Measurements from ENCODE around the gene NLRX1.
"Not testable (repeated sequence)": the region's sequence is repeated elsewhere in the genome, so short reads cannot be mapped to it uniquely, and the experiment has no call there.

Gene NLRX1

DNA sequence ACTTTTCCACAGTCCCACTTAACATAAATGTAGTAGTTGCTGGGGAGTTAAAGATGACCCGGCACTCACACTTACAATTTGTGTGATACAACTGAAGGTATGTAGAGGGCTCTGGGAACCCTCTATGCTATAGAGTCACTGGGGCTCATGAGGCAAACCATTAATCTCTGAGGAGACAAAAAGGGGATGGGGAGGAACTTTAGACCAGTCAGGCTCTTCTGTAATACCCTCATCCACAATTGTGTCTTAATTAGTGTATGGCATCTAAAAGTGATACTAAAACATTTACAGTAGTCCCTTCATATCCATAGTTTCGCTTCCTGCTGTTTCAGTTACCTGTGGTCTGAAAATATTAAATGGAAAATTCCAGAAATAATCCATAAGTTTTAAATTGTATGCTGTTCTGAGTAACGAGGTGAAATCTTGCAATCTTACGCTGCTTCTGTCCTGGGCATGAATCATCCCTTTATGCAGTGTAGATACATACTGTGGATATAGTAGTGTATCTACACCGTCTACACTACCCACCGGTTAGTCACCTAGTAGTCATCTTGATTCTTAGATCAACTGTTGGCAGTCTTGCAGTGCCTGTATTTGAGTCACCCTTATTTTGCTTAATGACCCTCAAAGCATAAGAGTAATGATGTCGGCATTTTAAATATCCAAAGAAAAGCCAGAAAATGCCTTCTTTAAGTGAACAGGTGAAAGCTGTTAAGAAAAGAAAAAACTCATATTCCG is 49.8 kb downstream of the NLRX1 start:
- no peak for DNase-seq

DNA sequence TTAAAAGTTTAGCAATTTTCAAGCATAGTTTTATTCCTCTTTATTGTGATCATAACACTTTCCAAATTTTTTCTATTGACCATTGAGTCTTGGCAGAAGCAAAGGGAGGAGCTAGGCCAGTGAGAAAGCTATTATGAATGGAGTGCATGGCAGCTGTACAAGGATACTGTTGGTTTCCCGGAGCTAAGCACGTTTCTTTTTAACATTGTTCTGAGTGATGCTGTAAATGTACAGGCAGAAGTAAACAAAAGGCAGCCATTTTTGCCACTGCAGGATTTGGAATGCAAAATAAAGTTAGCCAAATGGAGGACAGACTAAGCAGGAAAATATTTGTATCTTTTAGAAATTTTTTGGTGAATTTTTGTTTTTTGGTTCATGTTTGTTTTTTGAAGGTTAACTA is 53.8 kb downstream of the NLRX1 start:
- peak in 1 of 2 experiments; percentile 13 for DNase-seq

DNA sequence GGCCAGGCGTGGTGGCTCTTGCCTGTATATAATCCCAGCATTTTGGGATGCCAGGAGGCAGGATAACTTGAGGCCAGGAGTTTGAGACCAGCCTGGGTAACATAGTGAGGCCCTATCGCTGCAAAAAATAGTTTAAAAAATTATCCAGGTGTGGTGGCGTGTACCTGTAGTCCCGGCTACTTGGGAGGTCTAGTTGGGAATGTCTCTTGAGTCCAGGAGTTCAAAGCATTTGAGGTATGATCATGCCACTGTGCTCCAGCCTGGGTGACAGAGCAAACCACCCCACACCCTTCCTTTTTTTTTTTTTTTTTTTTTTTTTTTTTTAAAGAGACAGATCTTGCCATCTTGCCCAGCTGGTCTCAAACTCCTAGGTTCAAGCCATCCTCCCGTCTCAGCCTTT is 54.4 kb downstream of the NLRX1 start:
- DNase-seq: no peak

DNA sequence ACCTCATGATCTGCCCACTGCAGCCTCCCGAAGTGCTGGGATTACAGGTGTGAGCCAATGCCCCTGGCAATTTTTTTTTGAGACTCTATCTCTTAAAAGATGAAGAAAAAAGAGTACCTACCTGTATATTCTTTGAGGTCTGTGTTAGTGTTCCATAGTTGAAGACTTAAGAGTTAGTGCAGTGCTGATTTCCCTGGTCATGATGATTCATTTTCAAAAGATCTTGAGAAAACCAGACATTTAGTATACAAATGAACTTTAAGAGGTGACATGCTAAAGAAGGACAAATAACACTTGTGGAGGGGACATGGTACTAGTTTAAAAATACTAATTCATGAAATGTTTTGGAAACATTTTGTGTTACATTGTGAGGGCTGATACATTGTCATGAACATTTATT is 55.3 kb downstream of the NLRX1 start:
- no peak for DNase-seq

DNA sequence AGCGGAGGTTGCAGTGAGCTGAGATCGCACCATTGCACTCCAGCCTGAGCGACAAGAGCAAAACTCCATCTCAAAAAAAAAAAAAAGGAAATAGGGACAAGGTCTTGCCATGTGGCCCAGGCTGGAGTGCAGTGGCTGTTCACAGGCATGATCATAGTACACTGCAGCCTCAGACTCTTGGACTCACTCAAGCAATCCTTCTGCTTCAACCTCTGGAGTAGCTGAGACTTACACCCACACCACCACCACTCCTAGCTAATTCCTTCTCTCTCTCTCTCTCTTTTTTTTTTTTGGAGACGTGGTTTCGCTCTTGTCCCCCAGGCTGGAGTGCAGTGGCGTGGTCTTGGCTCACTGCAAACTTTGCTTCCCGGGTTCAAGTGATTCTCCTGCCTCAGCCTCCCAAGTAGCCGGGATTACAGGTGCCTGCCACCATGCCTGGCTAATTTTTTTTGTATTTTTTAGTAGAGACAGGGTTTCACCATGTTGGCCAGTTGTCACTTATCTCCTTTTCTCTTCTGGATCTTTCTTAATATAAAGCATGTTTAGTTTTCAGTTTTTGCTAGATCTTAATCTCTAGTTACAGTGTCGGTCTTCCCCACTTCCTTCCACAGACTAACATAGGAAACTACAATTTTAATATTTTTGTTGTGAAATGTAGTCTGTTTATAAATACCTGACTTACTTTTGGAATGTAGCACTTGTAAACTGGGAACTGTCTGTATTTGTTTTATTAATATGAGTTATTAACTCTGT is 60.2 kb downstream of the NLRX1 start:
- DNase-seq: not testable (repeated sequence)

DNA sequence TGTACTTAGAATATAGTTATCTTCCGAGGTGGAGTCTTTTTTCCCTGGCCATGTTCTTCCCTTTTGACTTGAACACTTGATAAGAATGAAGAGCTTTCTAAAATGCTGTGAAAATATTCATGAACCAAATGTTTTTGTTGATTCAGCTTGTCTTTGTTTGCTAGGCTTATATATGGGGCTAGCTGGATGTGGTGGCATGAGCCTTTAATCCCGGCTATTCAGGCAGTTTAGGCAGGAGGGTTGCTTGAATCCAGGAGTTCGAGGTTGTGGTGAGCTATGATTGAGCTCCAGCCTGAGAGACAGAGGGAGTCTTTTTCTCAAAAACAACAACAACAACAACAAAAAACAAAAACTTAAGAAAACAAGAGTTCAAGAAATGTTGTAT is 60.8 kb downstream of the NLRX1 start:
- DNase-seq: no peak

DNA sequence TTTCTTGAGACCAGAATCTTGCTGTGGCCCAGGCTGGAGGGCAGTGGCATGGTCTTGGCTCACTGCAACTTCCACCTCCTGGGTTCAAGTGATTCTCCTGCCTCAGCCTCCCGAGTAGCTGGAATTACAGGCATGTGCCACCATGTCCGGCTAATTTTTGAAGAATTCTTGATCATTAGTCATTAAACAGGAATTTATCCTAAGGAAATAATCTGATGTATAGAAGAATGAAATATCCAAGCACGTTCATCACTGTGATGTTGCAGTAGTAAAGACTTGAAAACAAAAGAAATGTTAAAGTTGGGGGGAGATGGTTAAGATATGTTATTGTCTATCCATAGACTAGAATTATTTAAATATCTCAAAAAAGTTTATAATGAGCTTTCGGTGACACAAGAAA is 61.2 kb downstream of the NLRX1 start:
- DNase-seq: no peak
